Large intestine (tissue), 3 donors: ENCODE data around the gene H2BK1. TPM values are rescaled to one million over a fixed set of nuclear protein-coding genes. Genes with fewer than 3 reads are reported as not detected.

Source experiments
- DNase-seq, 2 donors: peaks; one replicate each; pipeline versions ENCODE4 v3.0.0 to v3.0.0-alpha.2; 2013
- H3K27ac ChIP-seq: one replicate; pipeline ENCODE4 v1.5.1; 2013; ENCODE audit warnings: low read length
- H3K27me3 ChIP-seq: 2 replicates; pipeline ENCODE4 v1.6.1; 2013; ENCODE audit warnings: low read length; ENCODE audit not compliant: control insufficient read depth, insufficient read depth
- H3K36me3 ChIP-seq: 2 replicates; pipeline ENCODE4 v1.6.1; 2013; ENCODE audit warnings: low read length; ENCODE audit not compliant: control insufficient read depth, insufficient read depth
- H3K4me1 ChIP-seq: one replicate; pipeline ENCODE4 v1.6.1; 2013; ENCODE audit warnings: low read length; ENCODE audit not compliant: control insufficient read depth, insufficient read depth
- H3K4me3 ChIP-seq: one replicate; pipeline ENCODE4 v1.5.1; 2013; ENCODE audit warnings: low read length
- H3K9me3 ChIP-seq: one replicate; pipeline ENCODE4 v1.6.1; 2013; ENCODE audit warnings: mild to moderate bottlenecking, low read depth, low read length, moderate library complexity; ENCODE audit not compliant: control insufficient read depth
- WGBS: methylation state at CpG from one replicate; pipeline ENCODE4 v1.1.5; 2013; ENCODE audit warnings: low lambda C conversion rate; ENCODE audit not compliant: insufficient coverage; 5-methylcytosine and 5-hydroxymethylcytosine counted together
- polyA plus RNA-seq: library from polyadenylated mRNA; unstranded; fragments of 120-200 nt; gene quantifications from one replicate; pipeline ENCODE4 v1.2.1, GENCODE V29; 2013

The H2BK1 gene
- polyA plus RNA-seq, 1 donor, result not detected

GRCh38 chr7:151176401-151176800 lies 33.9 kb downstream of the H2BK1 start:
- no peak for DNase-seq

DNA sequence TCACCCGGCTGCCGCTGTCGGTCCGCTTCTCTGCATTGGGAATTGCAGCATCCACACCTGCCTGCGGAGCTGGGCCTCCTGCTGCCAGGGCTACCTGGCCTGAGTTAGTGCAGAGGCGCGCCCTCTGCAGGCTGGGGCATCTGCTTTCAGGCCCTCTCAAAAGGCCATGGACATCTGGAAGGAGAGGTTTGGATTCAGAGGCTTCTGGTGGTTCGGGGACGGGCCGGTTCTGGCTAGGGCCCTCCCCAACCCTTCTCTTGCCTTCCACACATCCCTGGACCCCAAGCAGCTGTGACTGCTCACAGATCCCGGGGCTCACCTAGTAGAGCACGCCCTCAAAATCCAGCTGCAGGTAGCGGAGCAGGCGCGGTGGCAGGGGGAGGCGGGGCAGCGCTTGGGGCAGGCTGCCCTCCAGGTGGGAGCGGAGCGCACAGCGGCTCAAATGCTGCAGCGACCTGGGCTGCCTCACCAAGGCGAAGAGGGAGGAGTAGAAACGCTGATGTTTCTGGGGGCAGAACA lies 34.4 kb downstream of the H2BK1 start:
- Histone ChIP-seq H3K27me3 (peaks cover 69% of the 10 kb centered on the region), H3K4me1 (no peaks in the 10 kb centered on the region), H3K27ac (no peak overlapping the region), H3K4me3 (no peak overlapping the region), H3K36me3 (no peaks in the 10 kb centered on the region), H3K9me3 (peaks cover 19% of the 10 kb centered on the region)
- no CpG with 5 or more reads among the region's 23 CpGs for WGBS
- no peak for DNase-seq

More at GRCh38 chr7:151176401-151176800, 33.9 kb downstream of the H2BK1 start:
- Histone ChIP-seq H3K4me1 (no peaks in the 10 kb centered on the region), H3K36me3 (no peaks in the 10 kb centered on the region), H3K9me3 (peaks cover 19% of the 10 kb centered on the region), H3K4me3 (no peak overlapping the region), H3K27ac (no peak overlapping the region), H3K27me3 (peaks cover 65% of the 10 kb centered on the region)
- WGBS, result no CpG with 5 or more reads among the region's 9 CpGs

- no peak overlapping the region for H3K4me3 ChIP-seq
- 91% methylated on average over 4 of the region's 16 CpGs for WGBS
- peaks cover 19% of the 10 kb centered on the region for H3K9me3 ChIP-seq
- no peak overlapping the region for H3K27ac ChIP-seq
- no peak for DNase-seq
- H3K27me3 ChIP-seq, result peaks cover 70% of the 10 kb centered on the region
- H3K36me3 ChIP-seq, result no peaks in the 10 kb centered on the region
- no peaks in the 10 kb centered on the region for H3K4me1 ChIP-seq
These were observed 35.1 kb downstream of the H2BK1 start for GRCh38 chr7:151175047-151175792.

DNA sequence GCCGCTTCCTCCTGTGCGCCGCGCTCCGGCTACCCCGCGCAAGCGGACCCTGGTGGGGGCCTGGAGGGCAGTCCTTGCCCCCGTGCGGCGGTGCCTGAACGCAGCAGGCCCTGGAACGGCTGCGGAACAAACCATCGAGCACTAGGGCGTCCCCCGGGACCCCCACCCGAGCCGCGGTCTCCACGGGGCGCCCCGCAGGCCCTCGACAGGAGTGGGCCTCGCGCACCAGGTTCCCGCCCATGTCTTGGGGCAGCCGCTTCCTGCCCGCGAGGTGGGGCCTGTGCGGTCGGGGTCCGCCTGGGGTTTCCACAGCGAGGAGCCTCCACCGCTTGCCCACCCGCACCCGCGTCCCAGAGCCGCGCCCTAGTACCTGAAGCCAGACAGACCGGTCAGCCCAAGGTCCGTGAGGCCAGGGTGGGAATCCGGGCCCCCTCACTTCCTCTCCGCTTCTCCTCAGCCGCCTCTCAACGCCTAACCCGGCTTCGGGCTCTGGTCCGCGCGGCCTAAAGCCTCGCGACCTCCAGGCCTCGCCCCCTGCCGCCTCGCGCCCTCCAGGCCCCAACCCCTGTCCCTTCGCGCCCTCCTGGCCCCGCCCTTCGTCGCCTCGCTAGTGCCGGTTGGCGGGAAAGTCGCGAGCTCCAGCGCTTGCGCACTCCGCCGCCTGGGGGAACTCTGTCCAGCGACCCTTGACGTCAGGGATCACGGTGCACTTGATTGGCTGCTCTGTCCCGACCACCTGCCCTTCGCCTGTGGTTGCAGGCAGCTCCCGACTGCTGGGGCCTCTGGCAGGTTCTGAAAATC lies 35.8 kb downstream of the H2BK1 start:
- Histone ChIP-seq H3K4me3 (no peak overlapping the region), H3K27me3 (peaks cover 71% of the 10 kb centered on the region), H3K27ac (no peak overlapping the region), H3K4me1 (no peaks in the 10 kb centered on the region), H3K9me3 (peaks cover 19% of the 10 kb centered on the region), H3K36me3 (no peaks in the 10 kb centered on the region)
- no CpG with 5 or more reads among the region's 77 CpGs for WGBS
- no peak for DNase-seq

DNA sequence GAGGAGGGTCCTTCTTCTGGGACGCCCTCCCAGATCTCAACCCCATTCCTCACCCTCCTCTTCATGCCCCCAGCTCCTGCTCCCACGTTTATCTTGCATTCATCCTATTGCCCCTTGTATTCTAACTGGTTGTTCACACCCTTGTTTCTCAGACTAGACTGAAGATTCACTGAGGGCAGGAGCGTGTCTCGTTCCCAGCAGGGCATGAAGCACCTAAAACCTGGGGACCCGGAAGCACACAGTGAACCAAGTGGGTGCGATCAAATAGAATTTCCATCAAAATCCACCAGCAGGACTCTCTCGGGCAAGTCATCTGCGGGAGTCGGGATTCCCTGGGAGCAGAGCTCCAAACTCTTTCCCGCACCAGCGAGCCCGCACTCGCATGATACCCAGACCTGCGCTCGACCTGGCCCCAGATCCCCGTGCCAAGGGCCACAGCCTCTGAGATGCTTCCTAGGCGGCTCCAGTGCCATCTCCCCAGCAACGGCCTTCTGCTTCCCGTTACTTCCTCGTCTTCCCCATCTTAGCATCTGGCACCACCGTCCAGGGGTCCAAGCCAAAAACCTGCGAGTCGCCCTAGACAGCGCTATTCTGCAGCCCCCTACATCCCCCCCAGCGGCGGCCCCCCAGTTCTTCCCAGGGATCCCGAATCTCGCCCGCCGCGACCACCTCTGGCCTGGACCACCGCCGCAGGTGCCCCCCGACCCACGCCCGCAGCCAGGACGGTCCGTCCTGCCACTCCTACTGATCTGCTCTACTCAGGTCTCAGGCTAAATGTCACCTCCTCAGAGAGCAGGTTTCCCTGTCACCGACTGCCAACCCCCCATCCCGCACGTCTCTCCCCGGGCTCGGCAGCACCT lies 36.7 kb downstream of the H2BK1 start:
- Histone ChIP-seq H3K4me3 (no peak overlapping the region), H3K36me3 (no peaks in the 10 kb centered on the region), H3K27ac (no peak overlapping the region), H3K27me3 (peaks cover 71% of the 10 kb centered on the region), H3K4me1 (no peaks in the 10 kb centered on the region), H3K9me3 (peaks cover 19% of the 10 kb centered on the region)
- 90% methylated on average over 2 of the region's 43 CpGs for WGBS
- DNase-seq, result no peak

DNA sequence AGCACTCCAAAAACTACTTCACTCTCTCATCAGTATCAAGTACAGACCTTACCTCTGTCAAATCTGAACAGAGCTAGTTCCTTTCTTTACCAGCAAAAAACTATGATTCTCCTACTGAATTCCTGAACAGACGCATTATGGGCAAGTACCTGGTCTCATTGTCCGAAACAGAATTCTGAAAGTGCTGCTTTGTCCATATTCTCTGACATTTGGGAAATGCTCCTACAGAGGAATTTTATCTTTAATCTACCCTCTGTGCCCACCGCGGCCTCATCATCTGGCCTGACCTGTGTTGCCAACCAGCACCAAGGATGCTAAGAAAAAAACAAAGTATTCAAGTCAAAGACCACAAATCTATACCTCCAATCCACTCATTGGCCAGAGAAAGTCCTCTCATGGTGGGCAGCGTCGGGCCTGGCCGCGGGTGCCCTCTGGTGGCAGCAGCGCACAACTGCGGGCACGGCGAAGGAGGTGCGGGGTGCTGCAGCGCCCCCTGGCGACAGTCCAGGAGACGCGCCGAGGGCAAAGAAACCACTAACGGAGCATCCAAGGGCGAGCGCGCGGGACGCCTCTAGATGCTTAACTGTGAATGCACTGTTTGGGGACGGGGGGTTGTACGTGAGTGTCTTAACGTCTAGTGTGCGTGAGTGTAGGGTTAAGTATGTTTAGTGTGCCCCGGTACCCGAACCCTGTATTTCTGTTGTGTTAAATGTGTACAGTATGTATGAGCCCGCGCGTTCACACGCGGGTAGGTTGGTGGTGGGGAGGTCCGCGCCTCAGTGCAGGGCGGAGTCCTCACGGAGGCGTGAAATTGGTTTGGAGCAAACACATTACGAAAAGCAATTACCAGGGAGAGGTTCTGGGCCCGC lies 37.8 kb downstream of the H2BK1 start:
- no peaks in the 10 kb centered on the region for H3K36me3 ChIP-seq
- H3K9me3 ChIP-seq, result peaks cover 19% of the 10 kb centered on the region
- WGBS, result no CpG with 5 or more reads among the region's 42 CpGs
- H3K4me3 ChIP-seq, result no peak overlapping the region
- no peaks in the 10 kb centered on the region for H3K4me1 ChIP-seq
- H3K27ac ChIP-seq, result no peak overlapping the region
- peaks cover 75% of the 10 kb centered on the region for H3K27me3 ChIP-seq
- DNase-seq, result peak; percentile 57 to 63

GRCh38 chr7:151168787-151169162 lies 41.5 kb downstream of the H2BK1 start:
- Histone ChIP-seq H3K4me1 (peaks cover 3% of the 10 kb centered on the region), H3K27me3 (peaks cover 76% of the 10 kb centered on the region), H3K9me3 (peaks cover 8% of the 10 kb centered on the region), H3K4me3 (no peak overlapping the region), H3K27ac (no peak overlapping the region), H3K36me3 (no peaks in the 10 kb centered on the region)
- no peak for DNase-seq
- WGBS, result no CpG with 5 or more reads among the region's 10 CpGs

DNA sequence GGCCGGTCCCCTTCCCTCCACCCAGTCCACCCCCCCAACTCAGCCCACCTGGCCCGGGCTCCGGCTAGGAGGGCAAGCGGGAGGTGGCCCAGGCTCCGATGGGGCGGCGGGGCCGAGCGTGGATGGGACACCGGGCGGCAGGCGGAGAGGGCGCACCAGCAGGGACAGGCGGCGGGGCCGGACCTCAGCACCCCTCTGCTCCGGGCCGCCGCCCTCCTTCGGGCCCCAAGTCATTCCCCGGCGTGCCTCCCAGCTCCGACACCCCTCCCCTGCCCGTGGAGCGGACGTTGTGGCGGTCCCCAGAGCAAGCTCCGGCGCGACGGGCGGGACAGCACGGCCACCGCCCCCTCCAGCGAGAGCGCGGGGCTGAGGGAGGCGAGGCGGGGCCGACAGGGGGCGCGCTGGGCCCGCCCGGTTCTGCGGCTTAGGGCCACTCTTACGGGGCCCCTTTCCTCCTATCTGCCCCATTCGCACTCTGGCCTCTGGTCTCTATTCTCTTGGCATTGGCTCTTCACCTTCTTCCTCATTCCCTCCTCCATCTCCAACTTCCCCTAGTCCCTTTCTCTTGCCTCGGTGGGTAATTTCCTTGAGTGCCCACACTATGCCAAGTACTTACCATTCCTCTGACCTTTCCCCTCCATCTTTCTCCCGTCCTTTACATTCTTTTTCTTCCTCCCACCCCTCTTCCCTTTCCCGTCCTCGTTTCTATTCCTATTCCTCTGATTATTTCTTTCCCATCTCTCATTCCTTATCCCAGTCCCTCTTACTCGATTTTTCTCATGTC lies 42.1 kb downstream of the H2BK1 start:
- peak in 1 of 2 donors; percentile 63 for DNase-seq
- Histone ChIP-seq H3K36me3 (no peaks in the 10 kb centered on the region), H3K4me3 (no peak overlapping the region), H3K27ac (no peak overlapping the region), H3K4me1 (peaks cover 3% of the 10 kb centered on the region), H3K9me3 (peaks cover 5% of the 10 kb centered on the region), H3K27me3 (peaks cover 74% of the 10 kb centered on the region)
- 9% methylated on average over 4 of the region's 52 CpGs for WGBS
